HepG2 (cell line): Measurements from ENCODE around the gene MFSD11. TPM values are rescaled to one million over a fixed set of nuclear protein-coding genes. Genes with fewer than 3 reads are reported as not detected.

Experiments used
- BRCA1 ChIP-seq: sonication (generic); formaldehyde crosslinking; IDR thresholded peaks from 2 replicates; pipeline ENCODE4 v1.4.0; 2020; ENCODE audit warnings: missing genetic modification reagents
- CBX2 ChIP-seq, 2 experiments: fragments of 200-600 bp in 1 of 2; sonication (generic); formaldehyde crosslinking in 1 of 2; IDR thresholded peaks; 2 replicates each; pipeline versions ENCODE4 v1.7.0 to v1.8.1; 2018 to 2022; ENCODE audit warnings: low read depth in 2 of 2, low read length in 1 of 2, mild to moderate bottlenecking in 1 of 2, missing genetic modification reagents in 1 of 2
- DPF2 ChIP-seq: sonication (generic); formaldehyde crosslinking; IDR thresholded peaks from 2 replicates; pipeline ENCODE4 v1.4.0; 2020; ENCODE audit warnings: mild to moderate bottlenecking, low read depth, missing genetic modification reagents, borderline replicate concordance
- ELK4 ChIP-seq: sonication (generic); formaldehyde crosslinking; IDR thresholded peaks from 2 replicates; pipeline ENCODE4 v1.9.0; 2021; ENCODE audit warnings: missing genetic modification reagents, borderline replicate concordance
- GZF1 ChIP-seq: sonication (generic); formaldehyde crosslinking; IDR thresholded peaks from 2 replicates; pipeline ENCODE4 v1.5.1; 2020; ENCODE audit warnings: mild to moderate bottlenecking, missing genetic modification reagents
- HIVEP1 ChIP-seq: sonication (generic); formaldehyde crosslinking; IDR thresholded peaks from 2 replicates; pipeline ENCODE4 v1.4.0; 2020; ENCODE audit warnings: mild to moderate bottlenecking, missing genetic modification reagents
- KMT2B ChIP-seq: IDR thresholded peaks from 2 replicates; pipeline ENCODE4 v1.6.1; 2016; ENCODE audit warnings: missing genetic modification reagents, missing compliant biosample characterization
- LCORL ChIP-seq, 2 experiments: fragments of 450-650 bp in 1 of 2; sonication (generic) in 1 of 2; formaldehyde crosslinking in 1 of 2; IDR thresholded peaks; 2 replicates each; pipeline versions ENCODE4 v1.5.0 to v1.6.1; 2017 to 2020; ENCODE audit warnings: antibody characterized with exemption in 1 of 2, missing genetic modification reagents in 1 of 2
- NCOA1 ChIP-seq: sonication (generic); formaldehyde crosslinking; IDR thresholded peaks from 2 replicates; pipeline ENCODE4 v1.9.0; 2021; ENCODE audit warnings: missing genetic modification reagents
- PATZ1 ChIP-seq: sonication (generic); formaldehyde crosslinking; IDR thresholded peaks from 2 replicates; pipeline ENCODE4 v1.4.0; 2020; ENCODE audit warnings: missing genetic modification reagents
- PAX8 ChIP-seq: sonication (generic); formaldehyde crosslinking; IDR thresholded peaks from 2 replicates; pipeline ENCODE4 v1.8.0; 2022; ENCODE audit warnings: mild to moderate bottlenecking, missing genetic modification reagents, borderline replicate concordance
- POLR2AphosphoS2 ChIP-seq: IDR thresholded peaks from 2 replicates; pipeline ENCODE4 v1.6.1; 2011; ENCODE audit warnings: low read depth, low read length, improper control_type of control experiment
- TFE3 ChIP-seq: IDR thresholded peaks from 2 replicates; pipeline ENCODE4 v1.6.1; 2016
- TMF1 ChIP-seq: sonication (generic); formaldehyde crosslinking; IDR thresholded peaks from 2 replicates; pipeline ENCODE4 v1.8.1; 2022; ENCODE audit warnings: low read depth, missing genetic modification reagents
- ZFP90 ChIP-seq: sonication (generic); formaldehyde crosslinking; IDR thresholded peaks from 2 replicates; pipeline ENCODE4 v1.8.0; 2022; ENCODE audit warnings: missing genetic modification reagents, mild to moderate bottlenecking, inconsistent platforms, borderline replicate concordance
- ZNF292 ChIP-seq: sonication (generic); formaldehyde crosslinking; IDR thresholded peaks from 2 replicates; pipeline ENCODE4 v1.8.1; 2022; ENCODE audit warnings: mild to moderate bottlenecking, low read depth, missing genetic modification reagents, borderline replicate concordance
- ZNF629 ChIP-seq: sonication (generic); formaldehyde crosslinking; conservative IDR thresholded peaks from 2 replicates; pipeline ENCODE4 v1.5.0; 2020; ENCODE audit warnings: missing genetic modification reagents
- polyA plus RNA-seq, 8 experiments: library from polyadenylated mRNA; depleted of rRNA in 3 of 8; stranded (reverse) in 7 of 8; unstranded in 1 of 8; fragments of >200 nt; fragmentation: Illumina TruSeq in 4 of 8; extraction: Trizol in 4 of 8; gene quantifications; 2 replicates each; pipeline versions ENCODE4 v1.2.1 to v1.2.3, GENCODE V29; 2011 to 2016; ENCODE audit warnings: low read depth in 4 of 8, missing spikeins in 1 of 8, mixed read lengths in 1 of 8; ENCODE audit not compliant: insufficient read depth in 1 of 8
- total RNA-seq, 5 experiments: library from RNA; depleted of rRNA; stranded (reverse); fragments of >200 nt; fragmentation: Illumina TruSeq; extraction: Trizol; gene quantifications; 2 replicates each; pipeline ENCODE4 v1.2.3, GENCODE V29; 2016; ENCODE audit warnings: low read depth in 1 of 5
- TF ChIP-seq, protein P1 (sequence below): sonication (generic); formaldehyde crosslinking; conservative IDR thresholded peaks from 2 replicates; pipeline ENCODE4 v1.4.0; 2020; ENCODE audit warnings: missing genetic modification reagents
- TF ChIP-seq, protein P2 (sequence below): sonication (generic); formaldehyde crosslinking; IDR thresholded peaks from 2 replicates; pipeline ENCODE4 v1.4.0; 2020; ENCODE audit warnings: missing genetic modification reagents, borderline replicate concordance
- TF ChIP-seq, protein P3 (sequence below): sonication (generic); formaldehyde crosslinking; IDR thresholded peaks from 2 replicates; pipeline ENCODE4 v1.4.0; 2020; ENCODE audit warnings: low read depth, mild to moderate bottlenecking, missing genetic modification reagents

MFSD11 gene
- total and polyA plus RNA-seq, 2 of the 13 experiments (the other 11 are each of a cell fraction or from before 2014, with no cell fraction given) = 26.1 to 36.3 TPM

- peak; percentile 8; the same call in 1 of the 2 replicates for TF ChIP-seq LCORL (IDR thresholded peaks at IDR 0.05)
- peak; percentile 38 for TF ChIP-seq LCORL (CRISPR knock-in tag; IDR thresholded peaks at IDR 0.05)
- peak; percentile 83; the same call in 1 of the 2 replicates for TF ChIP-seq DPF2 (CRISPR knock-in tag)
- TF ChIP-seq KMT2B (CRISPR knock-in tag) = no peak
- TF ChIP-seq PATZ1 (CRISPR knock-in tag) = peak; percentile 85
- no peak for TF ChIP-seq POLR2AphosphoS2
- no peak for TF ChIP-seq CBX2 (IDR thresholded peaks at IDR 0.05; ENCODE audit: low read depth, low read length)
- no peak for TF ChIP-seq CBX2 (CRISPR knock-in tag; IDR thresholded peaks at IDR 0.05; ENCODE audit: low read depth)
- TF ChIP-seq PAX8 (CRISPR knock-in tag) = 0 out of 2 replicates have a peak, but pooled peaks have one; percentile 68
- no peak for TF ChIP-seq TMF1 (CRISPR knock-in tag)
- no peak for TF ChIP-seq ELK4 (CRISPR knock-in tag)
- 0 out of 2 replicates have a peak, but pooled peaks have one; percentile 52 for TF ChIP-seq HIVEP1 (CRISPR knock-in tag)
- TF ChIP-seq, protein P1, sequence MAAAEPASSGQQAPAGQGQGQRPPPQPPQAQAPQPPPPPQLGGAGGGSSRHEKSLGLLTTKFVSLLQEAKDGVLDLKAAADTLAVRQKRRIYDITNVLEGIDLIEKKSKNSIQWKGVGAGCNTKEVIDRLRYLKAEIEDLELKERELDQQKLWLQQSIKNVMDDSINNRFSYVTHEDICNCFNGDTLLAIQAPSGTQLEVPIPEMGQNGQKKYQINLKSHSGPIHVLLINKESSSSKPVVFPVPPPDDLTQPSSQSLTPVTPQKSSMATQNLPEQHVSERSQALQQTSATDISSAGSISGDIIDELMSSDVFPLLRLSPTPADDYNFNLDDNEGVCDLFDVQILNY = no peak
- TF ChIP-seq ZFP90 = peak; percentile 69; the same call in 1 of the 2 replicates
- TF ChIP-seq, protein P2, sequence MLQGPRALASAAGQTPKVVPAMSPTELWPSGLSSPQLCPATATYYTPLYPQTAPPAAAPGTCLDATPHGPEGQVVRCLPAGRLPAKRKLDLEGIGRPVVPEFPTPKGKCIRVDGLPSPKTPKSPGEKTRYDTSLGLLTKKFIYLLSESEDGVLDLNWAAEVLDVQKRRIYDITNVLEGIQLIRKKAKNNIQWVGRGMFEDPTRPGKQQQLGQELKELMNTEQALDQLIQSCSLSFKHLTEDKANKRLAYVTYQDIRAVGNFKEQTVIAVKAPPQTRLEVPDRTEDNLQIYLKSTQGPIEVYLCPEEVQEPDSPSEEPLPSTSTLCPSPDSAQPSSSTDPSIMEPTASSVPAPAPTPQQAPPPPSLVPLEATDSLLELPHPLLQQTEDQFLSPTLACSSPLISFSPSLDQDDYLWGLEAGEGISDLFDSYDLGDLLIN (CRISPR knock-in tag) = no peak
- TF ChIP-seq BRCA1 (CRISPR knock-in tag) = peak; percentile 89; the same call in 1 of the 2 replicates
- no peak for TF ChIP-seq NCOA1 (CRISPR knock-in tag)
- no peak; the same call in none of the 2 replicates for TF ChIP-seq TFE3 (CRISPR knock-in tag)
- TF ChIP-seq ZNF629 (CRISPR knock-in tag) = no peak
- no peak; the same call in 1 of the 2 replicates for TF ChIP-seq GZF1
- TF ChIP-seq, protein P3, sequence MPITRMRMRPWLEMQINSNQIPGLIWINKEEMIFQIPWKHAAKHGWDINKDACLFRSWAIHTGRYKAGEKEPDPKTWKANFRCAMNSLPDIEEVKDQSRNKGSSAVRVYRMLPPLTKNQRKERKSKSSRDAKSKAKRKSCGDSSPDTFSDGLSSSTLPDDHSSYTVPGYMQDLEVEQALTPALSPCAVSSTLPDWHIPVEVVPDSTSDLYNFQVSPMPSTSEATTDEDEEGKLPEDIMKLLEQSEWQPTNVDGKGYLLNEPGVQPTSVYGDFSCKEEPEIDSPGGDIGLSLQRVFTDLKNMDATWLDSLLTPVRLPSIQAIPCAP = no peak; the same call in 1 of the 2 replicates
- TF ChIP-seq ZNF292 = peak; percentile 79; the same call in 1 of the 2 replicates
Measured at GRCh38 chr17:76700617-76701470, 37.1 kb upstream of the MFSD11 start (continued).
